Midbrain (tissue), 1 donor: Measurements from ENCODE around the gene SEMA3D.

ENCODE experiments used
- DNase-seq: peaks from one replicate; lab custom pipeline; 2025; lab: John Stamatoyannopoulos, UW

SEMA3D gene

GRCh38 chr7:85079434-85079833, 107.4 kb downstream of the SEMA3D start:
- no peak for DNase-seq

GRCh38 chr7:85078181-85078580, 108.7 kb downstream of the SEMA3D start:
- no peak for DNase-seq

- no peak for DNase-seq
Observed at GRCh38 chr7:85075864-85076263, 111.0 kb downstream of the SEMA3D start.

- DNase-seq: no peak
Observed at GRCh38 chr7:85074992-85075391, 111.9 kb downstream of the SEMA3D start.

GRCh38 chr7:85074016-85074415, 112.8 kb downstream of the SEMA3D start:
- DNase-seq: no peak

- no peak for DNase-seq
Observed at GRCh38 chr7:85070967-85071628, 115.8 kb downstream of the SEMA3D start.

- no peak for DNase-seq
Observed at GRCh38 chr7:85068799-85069198, 118.1 kb downstream of the SEMA3D start.

- no peak for DNase-seq
Observed at GRCh38 chr7:85067371-85067770, 119.5 kb downstream of the SEMA3D start.

- no peak for DNase-seq
Observed at GRCh38 chr7:85065888-85066485, 120.9 kb downstream of the SEMA3D start.

- no peak for DNase-seq
Observed at GRCh38 chr7:85065306-85065705, 121.5 kb downstream of the SEMA3D start.

GRCh38 chr7:85062651-85063050, 124.2 kb downstream of the SEMA3D start:
- no peak for DNase-seq

GRCh38 chr7:85061456-85061855, 125.4 kb downstream of the SEMA3D start:
- no peak for DNase-seq

GRCh38 chr7:85060696-85061095, 126.2 kb downstream of the SEMA3D start:
- no peak for DNase-seq

- no peak for DNase-seq
Observed at GRCh38 chr7:85055906-85056305, 130.9 kb downstream of the SEMA3D start.

- DNase-seq: no peak
Observed at GRCh38 chr7:85055196-85055595, 131.7 kb downstream of the SEMA3D start.

GRCh38 chr7:85054306-85054705, 132.6 kb downstream of the SEMA3D start:
- no peak for DNase-seq

- no peak for DNase-seq
Observed at GRCh38 chr7:85052894-85053293, 134.0 kb downstream of the SEMA3D start.

- no peak for DNase-seq
Observed at GRCh38 chr7:85052056-85052737, 134.7 kb downstream of the SEMA3D start.

GRCh38 chr7:85046534-85046933, 140.3 kb downstream of the SEMA3D start:
- no peak for DNase-seq

- peak; percentile 75 for DNase-seq
Observed at GRCh38 chr7:85041605-85042216, 145.1 kb downstream of the SEMA3D start.

GRCh38 chr7:85039196-85039923, 147.5 kb downstream of the SEMA3D start:
- DNase-seq: no peak

GRCh38 chr7:85038466-85038865, 148.4 kb downstream of the SEMA3D start:
- DNase-seq: no peak
